Trophoblast cell (in vitro differentiated cells and primary cell): ENCODE measurements around the gene VSTM2B.
A peak's percentile ranks its signal among the peaks of the same experiment; 100 is the strongest.

Experiments
- DNase-seq, 2 donors: peaks; one replicate each; pipeline ENCODE4 v3.0.0-alpha.2; 2016
- H2AFZ ChIP-seq: 2 replicates; pipeline ENCODE4 v1.6.1; 2013; ENCODE audit warnings: low read length, moderate library complexity, mild to moderate bottlenecking; ENCODE audit not compliant: insufficient read depth, poor library complexity
- H2AK5ac ChIP-seq: 2 replicates; pipeline ENCODE4 v1.6.1; 2013; ENCODE audit warnings: mild to moderate bottlenecking, low read length
- H2BK120ac ChIP-seq: 2 replicates; pipeline ENCODE4 v1.6.1; 2013; ENCODE audit warnings: low read length, mild to moderate bottlenecking, moderate library complexity; ENCODE audit not compliant: insufficient read depth, poor library complexity
- H2BK12ac ChIP-seq: 2 replicates; pipeline ENCODE4 v1.6.1; 2013; ENCODE audit warnings: mild to moderate bottlenecking, low read length, moderate library complexity
- H2BK5ac ChIP-seq: 2 replicates; pipeline ENCODE4 v1.6.1; 2013; ENCODE audit warnings: low read length, low read depth, moderate library complexity, mild to moderate bottlenecking; ENCODE audit not compliant: poor library complexity
- H3K14ac ChIP-seq: 2 replicates; pipeline ENCODE4 v1.6.1; 2013; ENCODE audit warnings: mild to moderate bottlenecking, low read length
- H3K18ac ChIP-seq: 2 replicates; pipeline ENCODE4 v1.6.1; 2013; ENCODE audit warnings: mild to moderate bottlenecking, low read length
- H3K23ac ChIP-seq: 2 replicates; pipeline ENCODE4 v1.6.1; 2013; ENCODE audit warnings: low read length
- H3K27ac ChIP-seq: 2 replicates; pipeline ENCODE4 v1.5.1; 2013; ENCODE audit warnings: low read depth, mild to moderate bottlenecking, inconsistent platforms, low read length, moderate library complexity
- H3K27me3 ChIP-seq: 2 replicates; pipeline ENCODE4 v1.6.1; 2013; ENCODE audit warnings: inconsistent platforms, mild to moderate bottlenecking, low read length, moderate library complexity; ENCODE audit not compliant: insufficient read depth
- H3K36me3 ChIP-seq, 2 experiments: 1 replicate in 1 of 2; 2 replicates in 1 of 2; pipeline ENCODE4 v1.6.1; 2013; ENCODE audit warnings: low read length in 2 of 2, mild to moderate bottlenecking in 2 of 2, moderate library complexity in 1 of 2; ENCODE audit not compliant: insufficient read depth in 2 of 2, control insufficient read depth in 1 of 2
- H3K4ac ChIP-seq: 2 replicates; pipeline ENCODE4 v1.6.1; 2013; ENCODE audit warnings: low read depth, mild to moderate bottlenecking, low read length, moderate library complexity
- H3K4me1 ChIP-seq, 2 experiments: 1 replicate in 1 of 2; 2 replicates in 1 of 2; pipeline ENCODE4 v1.6.1; 2013; ENCODE audit warnings: low read length in 2 of 2, mild to moderate bottlenecking in 2 of 2, moderate library complexity in 1 of 2; ENCODE audit not compliant: insufficient read depth in 2 of 2, control insufficient read depth in 1 of 2
- H3K4me2 ChIP-seq: 2 replicates; pipeline ENCODE4 v1.6.1; 2013; ENCODE audit warnings: inconsistent platforms, mild to moderate bottlenecking, low read length, moderate library complexity
- H3K4me3 ChIP-seq: 2 replicates; pipeline ENCODE4 v1.5.1; 2013; ENCODE audit warnings: mild to moderate bottlenecking, low read depth, low read length, inconsistent platforms
- H3K79me1 ChIP-seq: one replicate; pipeline ENCODE4 v1.6.1; 2013; ENCODE audit warnings: low read length
- H3K79me2 ChIP-seq: 2 replicates; pipeline ENCODE4 v1.6.1; 2013; ENCODE audit warnings: low read length, mild to moderate bottlenecking; ENCODE audit not compliant: control insufficient read depth, insufficient read depth, poor library complexity
- H3K9ac ChIP-seq: 2 replicates; pipeline ENCODE4 v1.6.1; 2013; ENCODE audit warnings: mild to moderate bottlenecking, low read length
- H3K9me3 ChIP-seq: 2 replicates; pipeline ENCODE4 v1.6.1; 2013; ENCODE audit warnings: low read depth, mild to moderate bottlenecking, control low read depth, inconsistent platforms, low read length; ENCODE audit not compliant: insufficient read depth
- H4K12ac ChIP-seq: 2 replicates; pipeline ENCODE4 v1.6.1; 2013; ENCODE audit warnings: low read depth, mild to moderate bottlenecking, low read length, moderate library complexity
- H4K8ac ChIP-seq: 2 replicates; pipeline ENCODE4 v1.6.1; 2013; ENCODE audit warnings: low read depth, mild to moderate bottlenecking, low read length, moderate library complexity
- H4K91ac ChIP-seq: one replicate; pipeline ENCODE4 v1.6.1; 2013; ENCODE audit warnings: low read depth, mild to moderate bottlenecking, low read length, moderate library complexity
- WGBS: extraction: QIAGEN DNeasy Blood & Tissue Kit; methylation state at CpG from one replicate; pipeline ENCODE4 v1.1.7; 2013; ENCODE audit warnings: missing lambda C conversion rate; ENCODE audit not compliant: insufficient read length, insufficient coverage; ENCODE audit errors: extremely low coverage; 5-methylcytosine and 5-hydroxymethylcytosine counted together

VSTM2B gene

GRCh38 chr19:29596885-29597525 is 71.2 kb downstream of the VSTM2B start:
- no peak overlapping the region for H3K23ac ChIP-seq
- H3K9ac ChIP-seq, result no peak overlapping the region
- H2BK5ac ChIP-seq, result no peak overlapping the region
- H2BK120ac ChIP-seq, result no peak overlapping the region
- no peak overlapping the region for H3K14ac ChIP-seq
- H4K91ac ChIP-seq, result no peak overlapping the region
- H2AK5ac ChIP-seq, result no peak overlapping the region
- WGBS, result no CpG with 5 or more reads among the region's 9 CpGs
- H4K8ac ChIP-seq, result no peak overlapping the region
- H3K4me3 ChIP-seq, result no peak overlapping the region
- H3K79me1 ChIP-seq, result no peaks in the 10 kb centered on the region
- H3K36me3 ChIP-seq, result no peaks in the 10 kb centered on the region
- no peak overlapping the region for H2AFZ ChIP-seq
- H3K18ac ChIP-seq, result no peak overlapping the region
- no peaks in the 10 kb centered on the region for H3K27me3 ChIP-seq
- no peak overlapping the region for H3K4ac ChIP-seq
- H3K4me1 ChIP-seq, result no peaks in the 10 kb centered on the region
- H3K9me3 ChIP-seq, result peaks cover 2% of the 10 kb centered on the region
- H3K4me2 ChIP-seq, result no peak overlapping the region
- no peak overlapping the region for H4K12ac ChIP-seq
- H2BK12ac ChIP-seq, result no peak overlapping the region
- no peak overlapping the region for H3K27ac ChIP-seq
- no peaks in the 10 kb centered on the region for H3K79me2 ChIP-seq
- DNase-seq, result peak in 1 of 2 donors; percentile 10

- no CpG with 5 or more reads among the region's 7 CpGs for WGBS
- Histone ChIP-seq H3K23ac (no peak overlapping the region), H2AFZ (no peak overlapping the region), H2BK120ac (no peak overlapping the region), H3K9ac (no peak overlapping the region), H3K4me3 (no peak overlapping the region), H4K12ac (no peak overlapping the region), H3K9me3 (peaks cover 2% of the 10 kb centered on the region), H3K18ac (no peak overlapping the region), H2AK5ac (no peak overlapping the region), H4K8ac (no peak overlapping the region), H3K27ac (no peak overlapping the region), H3K4ac (no peak overlapping the region), H3K14ac (no peak overlapping the region), H3K79me1 (no peaks in the 10 kb centered on the region), H2BK5ac (no peak overlapping the region), H3K79me2 (no peaks in the 10 kb centered on the region), H3K27me3 (no peaks in the 10 kb centered on the region), H2BK12ac (no peak overlapping the region), H3K36me3 (no peaks in the 10 kb centered on the region), H3K4me1 (no peaks in the 10 kb centered on the region), H4K91ac (no peak overlapping the region), H3K4me2 (no peak overlapping the region)
- DNase-seq, result no peak
Observed at GRCh38 chr19:29598036-29598435, 72.2 kb downstream of the VSTM2B start.

GRCh38 chr19:29598496-29598895 is 72.7 kb downstream of the VSTM2B start:
- no peak overlapping the region for H3K18ac ChIP-seq
- H3K23ac ChIP-seq, result no peak overlapping the region
- no peak overlapping the region for H2BK120ac ChIP-seq
- H2BK5ac ChIP-seq, result no peak overlapping the region
- H3K4me2 ChIP-seq, result no peak overlapping the region
- H4K91ac ChIP-seq, result no peak overlapping the region
- H2BK12ac ChIP-seq, result no peak overlapping the region
- no peak overlapping the region for H2AFZ ChIP-seq
- WGBS, result no CpG with 5 or more reads among the region's 3 CpGs
- no peaks in the 10 kb centered on the region for H3K27me3 ChIP-seq
- H3K4me3 ChIP-seq, result no peak overlapping the region
- H3K4ac ChIP-seq, result no peak overlapping the region
- H3K36me3 ChIP-seq, result no peaks in the 10 kb centered on the region
- H3K79me2 ChIP-seq, result no peaks in the 10 kb centered on the region
- no peak overlapping the region for H2AK5ac ChIP-seq
- no peak overlapping the region for H3K27ac ChIP-seq
- no peak for DNase-seq
- H3K9me3 ChIP-seq, result peaks cover 2% of the 10 kb centered on the region
- no peak overlapping the region for H3K14ac ChIP-seq
- no peak overlapping the region for H3K9ac ChIP-seq
- H4K12ac ChIP-seq, result no peak overlapping the region
- no peaks in the 10 kb centered on the region for H3K79me1 ChIP-seq
- no peaks in the 10 kb centered on the region for H3K4me1 ChIP-seq
- no peak overlapping the region for H4K8ac ChIP-seq

GRCh38 chr19:29603308-29603707 is 77.5 kb downstream of the VSTM2B start:
- H2AFZ ChIP-seq, result no peak overlapping the region
- H3K79me1 ChIP-seq, result peaks cover 8% of the 10 kb centered on the region
- H3K4me3 ChIP-seq, result no peak overlapping the region
- no peak overlapping the region for H2AK5ac ChIP-seq
- no peak overlapping the region for H3K18ac ChIP-seq
- no peaks in the 10 kb centered on the region for H3K4me1 ChIP-seq
- H3K9me3 ChIP-seq, result no peaks in the 10 kb centered on the region
- no peak overlapping the region for H3K9ac ChIP-seq
- H3K27me3 ChIP-seq, result no peaks in the 10 kb centered on the region
- H3K4ac ChIP-seq, result no peak overlapping the region
- no peak overlapping the region for H4K12ac ChIP-seq
- H2BK120ac ChIP-seq, result no peak overlapping the region
- no peak for DNase-seq
- WGBS, result no CpG with 5 or more reads among the region's 5 CpGs
- no peak overlapping the region for H4K91ac ChIP-seq
- H3K36me3 ChIP-seq, result no peaks in the 10 kb centered on the region
- no peak overlapping the region for H3K4me2 ChIP-seq
- no peak overlapping the region for H2BK12ac ChIP-seq
- H3K23ac ChIP-seq, result no peak overlapping the region
- H3K27ac ChIP-seq, result no peak overlapping the region
- peaks cover 7% of the 10 kb centered on the region for H3K79me2 ChIP-seq
- H4K8ac ChIP-seq, result no peak overlapping the region
- H3K14ac ChIP-seq, result no peak overlapping the region
- H2BK5ac ChIP-seq, result no peak overlapping the region
